HepG2 (cell line): ENCODE measurements around the gene ZNF318. TPM values are rescaled to one million over a fixed set of nuclear protein-coding genes. Genes with fewer than 3 reads are reported as not detected.

Experiments
- CHD4 ChIP-seq: fragments of 200-600 bp; sonication (generic); IDR thresholded peaks from 2 replicates; pipeline ENCODE4 v1.7.0; 2017; ENCODE audit warnings: mild to moderate bottlenecking, low read length, borderline replicate concordance
- E2F5 ChIP-seq: sonication (generic); formaldehyde crosslinking; conservative IDR thresholded peaks from 2 replicates; pipeline ENCODE4 v1.4.0; 2020; ENCODE audit warnings: missing genetic modification reagents
- FOXP1 ChIP-seq, 2 experiments: fragments of 450-650 bp in 1 of 2; IDR thresholded peaks; 2 replicates each; pipeline ENCODE4 v1.6.1; 2017 to 2018; ENCODE audit warnings: antibody characterized with exemption in 1 of 2
- GFI1 ChIP-seq: sonication (generic); formaldehyde crosslinking; IDR thresholded peaks from 2 replicates; pipeline ENCODE4 v1.5.0; 2020; ENCODE audit warnings: missing genetic modification reagents, mild to moderate bottlenecking, borderline replicate concordance
- MXI1 ChIP-seq: IDR thresholded peaks from 3 replicates; pipeline ENCODE4 v1.6.1; 2012; ENCODE audit warnings: low read depth, low read length, inconsistent platforms, borderline replicate concordance
- MYNN ChIP-seq: sonication (generic); formaldehyde crosslinking; IDR thresholded peaks from 2 replicates; pipeline ENCODE4 v1.4.0; 2020; ENCODE audit warnings: mild to moderate bottlenecking, low read depth, missing genetic modification reagents
- NCOA1 ChIP-seq: sonication (generic); formaldehyde crosslinking; IDR thresholded peaks from 2 replicates; pipeline ENCODE4 v1.9.0; 2021; ENCODE audit warnings: missing genetic modification reagents
- PHF21A ChIP-seq: sonication (generic); formaldehyde crosslinking; IDR thresholded peaks from 2 replicates; pipeline ENCODE4 v1.5.0; 2020; ENCODE audit warnings: mild to moderate bottlenecking, missing genetic modification reagents
- RAD21 ChIP-seq: fragments of 450-650 bp; formaldehyde crosslinking; IDR thresholded peaks from 2 replicates; pipeline ENCODE4 v1.5.0; 2020; ENCODE audit warnings: mild to moderate bottlenecking
- SAP130 ChIP-seq: IDR thresholded peaks from 2 replicates; pipeline ENCODE4 v1.6.1; 2016; ENCODE audit warnings: low read depth
- SMC3 ChIP-seq: IDR thresholded peaks from 2 replicates; pipeline ENCODE4 v1.6.1; 2011; ENCODE audit warnings: low read length, improper control_type of control experiment
- TGIF2 ChIP-seq: IDR thresholded peaks from 2 replicates; pipeline ENCODE4 v1.6.1; 2016; ENCODE audit warnings: control low read depth, missing compliant biosample characterization
- THAP11 ChIP-seq: IDR thresholded peaks from 2 replicates; pipeline ENCODE4 v1.6.1; 2016; ENCODE audit warnings: missing biosample characterization, missing genetic modification reagents
- YY1 ChIP-seq: IDR thresholded peaks from 2 replicates; pipeline ENCODE4 v1.6.1; 2011; ENCODE audit warnings: low read length, low read depth, moderate library complexity, mild to moderate bottlenecking; ENCODE audit not compliant: insufficient read depth, insufficient replicate concordance
- ZFP82 ChIP-seq: sonication (generic); formaldehyde crosslinking; IDR thresholded peaks from 2 replicates; pipeline ENCODE4 v1.5.1; 2020; ENCODE audit warnings: mild to moderate bottlenecking, missing genetic modification reagents, borderline replicate concordance
- ZHX1 ChIP-seq: sonication (generic); formaldehyde crosslinking; IDR thresholded peaks from 2 replicates; pipeline ENCODE4 v1.8.1; 2022; ENCODE audit warnings: low read depth, mild to moderate bottlenecking, missing genetic modification reagents
- ZNF501 ChIP-seq: sonication (generic); formaldehyde crosslinking; IDR thresholded peaks from 2 replicates; pipeline ENCODE4 v1.5.1; 2020; ENCODE audit warnings: mild to moderate bottlenecking, moderate library complexity, missing genetic modification reagents
- ZNF512B ChIP-seq: sonication (generic); formaldehyde crosslinking; IDR thresholded peaks from 2 replicates; pipeline ENCODE4 v1.5.1; 2020; ENCODE audit warnings: missing genetic modification reagents, mild to moderate bottlenecking, borderline replicate concordance
- ZNF614 ChIP-seq: IDR thresholded peaks from 2 replicates; pipeline ENCODE4 v1.6.1; 2018; ENCODE audit warnings: missing biosample characterization, missing genetic modification reagents, inconsistent platforms, borderline replicate concordance
- ZNF720 ChIP-seq: sonication (generic); formaldehyde crosslinking; IDR thresholded peaks from 2 replicates; pipeline ENCODE4 v1.4.0; 2020; ENCODE audit warnings: missing genetic modification reagents
- ZNF749 ChIP-seq: sonication (generic); formaldehyde crosslinking; IDR thresholded peaks from 2 replicates; pipeline ENCODE4 v1.8.0; 2022; ENCODE audit warnings: mild to moderate bottlenecking, missing genetic modification reagents, moderate library complexity, borderline replicate concordance
- ZNF773 ChIP-seq: sonication (generic); formaldehyde crosslinking; IDR thresholded peaks from 2 replicates; pipeline ENCODE4 v1.4.0; 2020; ENCODE audit warnings: missing genetic modification reagents, borderline replicate concordance
- polyA plus RNA-seq, 8 experiments: library from polyadenylated mRNA; depleted of rRNA in 3 of 8; stranded (reverse) in 7 of 8; unstranded in 1 of 8; fragments of >200 nt; fragmentation: Illumina TruSeq in 4 of 8; extraction: Trizol in 4 of 8; gene quantifications; 2 replicates each; pipeline versions ENCODE4 v1.2.1 to v1.2.3, GENCODE V29; 2011 to 2016; ENCODE audit warnings: low read depth in 4 of 8, missing spikeins in 1 of 8, mixed read lengths in 1 of 8; ENCODE audit not compliant: insufficient read depth in 1 of 8
- total RNA-seq, 5 experiments: library from RNA; depleted of rRNA; stranded (reverse); fragments of >200 nt; fragmentation: Illumina TruSeq; extraction: Trizol; gene quantifications; 2 replicates each; pipeline ENCODE4 v1.2.3, GENCODE V29; 2016; ENCODE audit warnings: low read depth in 1 of 5

Gene ZNF318
- total and polyA plus RNA-seq, 2 of the 13 experiments (the other 11 are each of a cell fraction or from before 2014, with no cell fraction given) = 13.0 to 14.5 TPM

- TF ChIP-seq ZNF614 (CRISPR knock-in tag) = peak; percentile 54; the same call in 1 of the 2 replicates
- peak; percentile 80; the same call in 1 of the 2 replicates for TF ChIP-seq GFI1
- peak; percentile 85 for TF ChIP-seq ZNF501 (CRISPR knock-in tag)
- peak; percentile 44; the same call in 1 of the 2 replicates for TF ChIP-seq FOXP1 (IDR thresholded peaks at IDR 0.05)
- peak; percentile 71 for TF ChIP-seq FOXP1 (CRISPR knock-in tag; IDR thresholded peaks at IDR 0.05)
- TF ChIP-seq MXI1 = 0 out of 3 replicates have a peak, but pooled peaks have one; percentile 20
- TF ChIP-seq SAP130 (CRISPR knock-in tag) = peak; percentile 73
- 0 out of 2 replicates have a peak, but pooled peaks have one; percentile 70 for TF ChIP-seq NCOA1 (CRISPR knock-in tag)
- TF ChIP-seq ZNF512B = 0 out of 2 replicates have a peak, but pooled peaks have one; percentile 45
- peak; percentile 97 for TF ChIP-seq PHF21A (CRISPR knock-in tag)
- peak; percentile 60 for TF ChIP-seq SMC3
- peak; percentile 52; the same call in 1 of the 2 replicates for TF ChIP-seq RAD21 (CRISPR knock-in tag)
- TF ChIP-seq CHD4 = no peak; the same call in 1 of the 2 replicates
- TF ChIP-seq MYNN (CRISPR knock-in tag) = peak; percentile 94
- TF ChIP-seq ZHX1 (CRISPR knock-in tag) = peak; percentile 67; the same call in 1 of the 2 replicates
- no peak; the same call in 1 of the 2 replicates for TF ChIP-seq THAP11 (CRISPR knock-in tag)
- peak; percentile 36; the same call in 1 of the 2 replicates for TF ChIP-seq TGIF2 (CRISPR knock-in tag)
- TF ChIP-seq ZNF773 (CRISPR knock-in tag) = no peak
- TF ChIP-seq E2F5 = no peak
- TF ChIP-seq YY1 = peak; percentile 72
- TF ChIP-seq ZFP82 (CRISPR knock-in tag) = peak; percentile 46; the same call in 1 of the 2 replicates
- 0 out of 2 replicates have a peak, but pooled peaks have one; percentile 27 for TF ChIP-seq ZNF749 (CRISPR knock-in tag)
- TF ChIP-seq ZNF720 (CRISPR knock-in tag) = no peak
Measured at GRCh38 chr6:43290905-43291355, 78.5 kb downstream of the ZNF318 start (continued).
